A549 (cell line): ENCODE measurements around the gene HOXC12.

Experiments used
- CTCF ChIP-seq: fragments of >200 bp; sonication (Bioruptor Twin); formaldehyde crosslinking; IDR thresholded peaks from 3 replicates; pipeline ENCODE4 v1.5.1; 2016
- EP300 ChIP-seq, 2 experiments: fragments of >200 bp; sonication (Bioruptor Twin); formaldehyde crosslinking; IDR thresholded peaks; 2 replicates in 1 of 2; 3 replicates in 1 of 2; pipeline ENCODE4 v1.6.1; 2016 to 2017
- HMGXB4 ChIP-seq: fragments of 250-450 bp; sonication (Bioruptor Pico); IDR thresholded peaks from 2 replicates; pipeline ENCODE4 v1.5.0; 2021; ENCODE audit warnings: mild to moderate bottlenecking, moderate library complexity, borderline replicate concordance
- HOXA7 ChIP-seq: fragments of 250-450 bp; sonication (Bioruptor Pico); IDR thresholded peaks from 2 replicates; pipeline ENCODE4 v1.5.0; 2020; ENCODE audit warnings: mild to moderate bottlenecking, moderate library complexity
- MYC ChIP-seq: IDR thresholded peaks from 2 replicates; pipeline ENCODE4 v1.6.1; 2012; ENCODE audit warnings: mild to moderate bottlenecking, inconsistent platforms, low read length, improper control_type of control experiment, borderline replicate concordance
- RAD21 ChIP-seq, 2 experiments: fragments of >200 bp in 1 of 2; sonication (Bioruptor Twin) in 1 of 2; formaldehyde crosslinking in 1 of 2; IDR thresholded peaks in 1 of 2; conservative IDR thresholded peaks in 1 of 2; 2 replicates in 1 of 2; 3 replicates in 1 of 2; pipeline ENCODE4 v1.6.1; 2012 to 2018; ENCODE audit warnings: inconsistent platforms in 1 of 2
- RCOR1 ChIP-seq: fragments of 150-350 bp; IDR thresholded peaks from 2 replicates; pipeline ENCODE4 v1.6.1; 2014; ENCODE audit warnings: antibody characterized with exemption, low read length, low read depth
- REST ChIP-seq: fragments of 200-600 bp; sonication (generic); IDR thresholded peaks from 2 replicates; pipeline ENCODE4 v1.6.1; 2016; ENCODE audit warnings: antibody characterized with exemption, mild to moderate bottlenecking, moderate library complexity
- RNF2 ChIP-seq: fragments of 200-600 bp; sonication (generic); IDR thresholded peaks from 2 replicates; pipeline ENCODE4 v1.6.1; 2016; ENCODE audit warnings: low read depth, mild to moderate bottlenecking, antibody characterized with exemption, moderate library complexity, borderline replicate concordance
- SMC3 ChIP-seq: fragments of >200 bp; sonication (Bioruptor Twin); formaldehyde crosslinking; IDR thresholded peaks from 3 replicates; pipeline ENCODE4 v1.6.1; 2018; ENCODE audit warnings: inconsistent platforms
- TP53 ChIP-seq: fragments of 250-450 bp; sonication (Bioruptor Pico); IDR thresholded peaks from 2 replicates; pipeline ENCODE4 v1.5.0; 2021; ENCODE audit warnings: mild to moderate bottlenecking, moderate library complexity
- USF2 ChIP-seq: fragments of 450-650 bp; IDR thresholded peaks from 2 replicates; pipeline ENCODE4 v1.6.1; 2014; ENCODE audit warnings: antibody characterized with exemption
- ZNF302 ChIP-seq: fragments of 250-450 bp; sonication (Bioruptor Pico); IDR thresholded peaks from 2 replicates; pipeline ENCODE4 v1.9.0; 2021; ENCODE audit warnings: inconsistent platforms, mild to moderate bottlenecking, moderate library complexity

GRCh38 chr12:53974084-53975063, 19.7 kb downstream of the HOXC12 start, which contains the start of gene HOTAIR:
- TF ChIP-seq CTCF (no peak), MYC (no peak), EP300 (IDR thresholded peaks at IDR 0.05) (no peak), RCOR1 (no peak), REST (no peak), RAD21 (conservative IDR thresholded peaks at IDR 0.05 in 1 of 2, IDR thresholded peaks at IDR 0.05 in 1 of 2) (no peak), HMGXB4 (CRISPR knock-in tag) (no peak), RNF2 (no peak), HOXA7 (CRISPR knock-in tag) (no peak), SMC3 (no peak), ZNF302 (CRISPR knock-in tag) (no peak), USF2 (no peak), TP53 (no peak)
